Spleen (tissue), 7 donors: ENCODE data around the gene BTD.

Source experiments
- POLR2A ChIP-seq, 3 donors: fragments of 450-650 bp; IDR thresholded peaks; one replicate each; pipeline ENCODE4 v1.5.1; 2017; ENCODE audit warnings: antibody characterized with exemption in 3 of 3, mild to moderate bottlenecking in 1 of 3
- POLR2AphosphoS5 ChIP-seq, 3 donors: sonication (generic); formaldehyde crosslinking; IDR thresholded peaks; one replicate each; pipeline ENCODE4 v1.5.1; 2017; ENCODE audit warnings: antibody characterized with exemption in 3 of 3
- TF ChIP-seq, protein P1 (sequence below), 11 experiments: fragments of 200-600 bp in 7 of 11; fragments of 450-650 bp in 4 of 11; sonication (generic) in 4 of 11; IDR thresholded peaks in 8 of 11; conservative IDR thresholded peaks in 3 of 11; 1 replicate in 7 of 11; 2 replicates in 4 of 11; pipeline versions ENCODE4 v1.4.0 to v1.8.0; 2016 to 2021; ENCODE audit warnings: antibody characterized with exemption in 11 of 11, inconsistent platforms in 4 of 11, mild to moderate bottlenecking in 1 of 11
- donor health status: DM: no; HTN: no; CAD: no; lungs with moderate emphysema.
- donor health status: DM: no; HTN: no; CAD: no.
- donor health status: DM: no; HTN: no; CAD: no.

DNA sequence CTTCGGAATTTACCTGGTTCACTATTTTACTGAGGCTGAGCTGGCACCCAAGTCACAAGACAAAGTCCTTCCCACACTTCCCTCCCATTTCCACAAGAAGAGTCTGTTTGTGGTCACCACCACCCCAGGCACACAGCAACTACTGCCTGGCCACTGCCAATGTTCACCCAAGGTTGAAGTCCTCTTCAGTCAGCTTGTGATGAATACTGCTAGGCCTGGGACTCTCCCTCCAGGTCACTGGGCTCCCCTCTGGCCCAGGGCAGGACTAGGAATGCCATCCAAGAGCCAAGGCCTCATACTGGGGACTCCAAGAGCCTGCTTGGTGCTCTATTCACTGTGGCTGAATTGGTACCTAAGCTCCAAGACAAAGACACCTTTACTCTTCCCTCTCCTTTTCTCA, 49.6 kb upstream of the BTD start:
- TF ChIP-seq, protein P1, sequence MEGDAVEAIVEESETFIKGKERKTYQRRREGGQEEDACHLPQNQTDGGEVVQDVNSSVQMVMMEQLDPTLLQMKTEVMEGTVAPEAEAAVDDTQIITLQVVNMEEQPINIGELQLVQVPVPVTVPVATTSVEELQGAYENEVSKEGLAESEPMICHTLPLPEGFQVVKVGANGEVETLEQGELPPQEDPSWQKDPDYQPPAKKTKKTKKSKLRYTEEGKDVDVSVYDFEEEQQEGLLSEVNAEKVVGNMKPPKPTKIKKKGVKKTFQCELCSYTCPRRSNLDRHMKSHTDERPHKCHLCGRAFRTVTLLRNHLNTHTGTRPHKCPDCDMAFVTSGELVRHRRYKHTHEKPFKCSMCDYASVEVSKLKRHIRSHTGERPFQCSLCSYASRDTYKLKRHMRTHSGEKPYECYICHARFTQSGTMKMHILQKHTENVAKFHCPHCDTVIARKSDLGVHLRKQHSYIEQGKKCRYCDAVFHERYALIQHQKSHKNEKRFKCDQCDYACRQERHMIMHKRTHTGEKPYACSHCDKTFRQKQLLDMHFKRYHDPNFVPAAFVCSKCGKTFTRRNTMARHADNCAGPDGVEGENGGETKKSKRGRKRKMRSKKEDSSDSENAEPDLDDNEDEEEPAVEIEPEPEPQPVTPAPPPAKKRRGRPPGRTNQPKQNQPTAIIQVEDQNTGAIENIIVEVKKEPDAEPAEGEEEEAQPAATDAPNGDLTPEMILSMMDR (IDR thresholded peaks at IDR 0.05 in 8 of 11, conservative IDR thresholded peaks at IDR 0.05 in 3 of 11): no peak
- no peak for TF ChIP-seq POLR2AphosphoS5 (IDR thresholded peaks at IDR 0.05)
- no peak for TF ChIP-seq POLR2A (IDR thresholded peaks at IDR 0.05)
